Parathyroid adenoma (tissue), 2 donors: ENCODE measurements around the gene JAK2.

ENCODE experiments used
- H2AFZ ChIP-seq: fragments of 300-600 bp; sonication (generic); one replicate; pipeline ENCODE4 v1.7.0; 2017; ENCODE audit warnings: antibody characterized with exemption, mild to moderate bottlenecking
- H3K27ac ChIP-seq: fragments of 300-600 bp; sonication (generic); one replicate; pipeline ENCODE4 v1.7.0; 2017
- H3K27me3 ChIP-seq: fragments of 300-600 bp; sonication (generic); one replicate; pipeline ENCODE4 v1.7.0; 2017; ENCODE audit warnings: low read length; ENCODE audit not compliant: control insufficient read depth, insufficient read depth
- H3K36me3 ChIP-seq: fragments of 300-600 bp; sonication (generic); one replicate; pipeline ENCODE4 v1.7.0; 2017; ENCODE audit warnings: low read length; ENCODE audit not compliant: control insufficient read depth, insufficient read depth
- H3K4me1 ChIP-seq: fragments of 300-600 bp; sonication (generic); one replicate; pipeline ENCODE4 v1.7.0; 2017; ENCODE audit warnings: control low read depth
- H3K4me2 ChIP-seq: fragments of 300-600 bp; sonication (generic); one replicate; pipeline ENCODE4 v1.7.0; 2017; ENCODE audit warnings: low read length
- H3K4me3 ChIP-seq: fragments of 300-600 bp; sonication (generic); one replicate; pipeline ENCODE4 v1.7.0; 2017; ENCODE audit warnings: low read depth, low read length
- H3K79me2 ChIP-seq: fragments of 300-600 bp; sonication (generic); one replicate; pipeline ENCODE4 v1.7.0; 2017; ENCODE audit warnings: control low read depth
- H3K9ac ChIP-seq: fragments of 300-600 bp; sonication (generic); one replicate; pipeline ENCODE4 v1.7.0; 2017; ENCODE audit warnings: mild to moderate bottlenecking
- H3K9me3 ChIP-seq: fragments of 300-600 bp; sonication (generic); one replicate; pipeline ENCODE4 v1.7.0; 2017; ENCODE audit warnings: low read length; ENCODE audit not compliant: control insufficient read depth
- CTCF ChIP-seq: fragments of 300-600 bp; sonication (generic); IDR thresholded peaks from one replicate; pipeline ENCODE4 v1.7.0; 2017; ENCODE audit warnings: antibody characterized with exemption, mild to moderate bottlenecking
- donor health status: primary hyperparathyroidism.

The JAK2 gene

DNA sequence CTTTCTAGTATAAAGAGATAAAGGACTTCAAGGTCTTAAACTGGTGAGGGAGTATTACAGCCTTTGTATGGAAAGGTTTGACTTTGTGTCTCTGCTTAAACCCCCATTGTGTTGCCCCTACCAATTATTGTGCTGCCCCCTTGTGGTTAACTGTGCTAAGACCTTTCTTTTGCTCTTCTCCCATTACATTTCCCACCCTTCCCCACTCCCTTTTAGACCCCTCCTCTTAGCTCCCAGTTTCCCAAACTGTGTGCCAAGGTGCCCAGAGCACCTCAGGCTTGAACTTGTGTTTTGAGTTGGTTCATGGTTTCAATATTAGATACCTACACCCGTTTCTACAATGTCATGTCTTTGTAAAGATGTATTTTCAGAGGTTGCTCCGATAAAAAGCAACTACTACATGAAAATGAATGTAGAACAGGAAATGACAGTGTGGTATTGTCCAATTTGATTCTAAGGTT is 2.9 kb downstream of the JAK2 start:
- Histone ChIP-seq H3K79me2 (peaks cover 17% of the 10 kb centered on the region), H3K4me2 (peak overlapping the region; percentile 38), H3K27me3 (no peaks in the 10 kb centered on the region), H2AFZ (no peak overlapping the region), H3K9me3 (no peaks in the 10 kb centered on the region), H3K27ac (no peak overlapping the region), H3K4me1 (peaks cover 5% of the 10 kb centered on the region), H3K36me3 (no peaks in the 10 kb centered on the region), H3K4me3 (no peak overlapping the region), H3K9ac (no peak overlapping the region)
- TF ChIP-seq CTCF: peak; percentile 53

- no peak overlapping the region for H3K4me3 ChIP-seq
- no peaks in the 10 kb centered on the region for H3K36me3 ChIP-seq
- no peak overlapping the region for H3K27ac ChIP-seq
- no peaks in the 10 kb centered on the region for H3K27me3 ChIP-seq
- H3K9ac ChIP-seq: no peak overlapping the region
- H3K79me2 ChIP-seq: peaks cover 12% of the 10 kb centered on the region
- no peaks in the 10 kb centered on the region for H3K4me1 ChIP-seq
- H2AFZ ChIP-seq: no peak overlapping the region
- no peak for TF ChIP-seq CTCF
- H3K4me2 ChIP-seq: no peak overlapping the region
- H3K9me3 ChIP-seq: no peaks in the 10 kb centered on the region
Measured at GRCh38 chr9:4992872-4993271, 7.8 kb downstream of the JAK2 start.

DNA sequence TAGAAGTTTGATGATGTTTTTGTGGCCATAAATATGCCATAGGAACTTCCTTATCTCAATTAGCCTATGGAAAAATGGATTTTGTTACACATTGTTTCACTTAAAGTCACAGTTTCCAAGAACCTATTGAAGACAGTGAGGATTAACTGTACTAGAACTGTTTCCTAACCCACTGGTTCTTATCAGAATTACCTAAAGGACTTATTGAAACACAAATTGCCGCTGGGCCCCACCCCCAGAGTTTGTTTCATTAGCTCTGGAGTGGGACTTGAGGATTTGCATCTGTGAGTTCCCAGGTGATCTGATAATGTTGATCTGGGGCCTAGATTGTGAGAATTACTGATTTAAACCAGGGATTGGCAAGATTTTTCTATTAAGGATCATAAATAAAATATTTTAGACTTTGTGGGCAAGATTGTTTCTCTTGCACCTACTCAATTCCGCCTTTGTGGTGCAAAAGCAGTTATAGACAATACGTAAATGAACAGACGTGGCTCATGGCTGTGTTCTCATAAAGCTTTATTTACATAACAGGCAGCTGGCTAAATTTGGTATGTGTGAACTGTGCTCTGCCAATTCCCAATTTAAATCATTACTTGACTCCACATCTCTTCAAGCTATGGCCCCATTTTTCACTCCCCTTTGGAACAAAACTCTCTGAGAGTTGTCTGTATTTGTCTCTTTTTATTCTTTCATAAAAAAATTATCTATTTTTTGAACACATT is 9.3 kb downstream of the JAK2 start:
- no peaks in the 10 kb centered on the region for H3K4me1 ChIP-seq
- no peak overlapping the region for H3K27ac ChIP-seq
- H3K79me2 ChIP-seq: peaks cover 6% of the 10 kb centered on the region
- no peaks in the 10 kb centered on the region for H3K27me3 ChIP-seq
- no peak overlapping the region for H3K4me3 ChIP-seq
- H3K9ac ChIP-seq: no peak overlapping the region
- no peaks in the 10 kb centered on the region for H3K9me3 ChIP-seq
- no peak overlapping the region for H3K4me2 ChIP-seq
- no peak overlapping the region for H2AFZ ChIP-seq
- TF ChIP-seq CTCF: no peak
- H3K36me3 ChIP-seq: no peaks in the 10 kb centered on the region

DNA sequence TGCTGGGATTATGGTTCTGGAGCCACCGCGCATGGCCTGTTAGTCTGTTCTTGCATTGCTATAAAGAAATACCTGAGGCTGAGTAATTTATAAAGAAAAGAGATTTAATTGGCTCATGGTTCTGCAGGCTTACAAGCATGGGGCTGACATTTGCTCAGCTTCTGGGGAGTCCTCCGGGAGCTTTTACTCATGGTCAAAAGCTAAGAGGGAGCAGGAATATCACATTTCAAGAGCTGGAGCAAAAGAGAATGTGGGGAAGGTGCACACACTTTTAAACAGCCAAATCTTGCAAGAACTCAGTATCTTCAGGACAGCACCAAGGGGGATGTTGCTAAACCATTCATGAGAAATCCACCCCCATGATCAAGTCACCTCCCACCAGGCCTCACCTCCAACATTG is 12.1 kb downstream of the JAK2 start:
- TF ChIP-seq CTCF: no peak
- Histone ChIP-seq H3K9ac (no peak overlapping the region), H3K4me2 (no peak overlapping the region), H3K79me2 (no peaks in the 10 kb centered on the region), H3K9me3 (no peaks in the 10 kb centered on the region), H3K4me1 (no peaks in the 10 kb centered on the region), H3K36me3 (no peaks in the 10 kb centered on the region), H3K27me3 (no peaks in the 10 kb centered on the region), H3K27ac (no peak overlapping the region), H3K4me3 (no peak overlapping the region), H2AFZ (no peak overlapping the region)

DNA sequence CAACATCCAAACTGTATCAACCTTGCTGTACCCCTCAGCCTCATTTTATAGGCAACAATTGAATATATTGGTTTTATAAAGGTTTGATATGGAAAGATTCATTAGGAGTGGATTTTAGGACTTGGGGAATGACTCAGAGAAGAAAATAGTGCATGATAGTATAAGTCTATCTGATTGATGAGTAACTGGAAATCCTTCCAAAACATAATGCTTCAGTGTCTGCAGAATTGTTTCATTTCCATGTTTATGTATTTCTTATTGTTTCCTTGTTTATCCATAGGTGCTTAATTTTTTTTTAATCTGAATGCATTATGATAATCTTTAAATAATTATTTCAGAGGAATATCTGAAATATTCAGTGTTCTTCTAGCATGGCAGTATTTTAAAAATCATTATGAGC is 12.6 kb downstream of the JAK2 start:
- Histone ChIP-seq H3K27ac (no peak overlapping the region), H3K27me3 (no peaks in the 10 kb centered on the region), H3K4me2 (no peak overlapping the region), H3K4me3 (no peak overlapping the region), H3K4me1 (no peaks in the 10 kb centered on the region), H3K9me3 (no peaks in the 10 kb centered on the region), H3K9ac (no peak overlapping the region), H3K79me2 (no peaks in the 10 kb centered on the region), H2AFZ (no peak overlapping the region), H3K36me3 (no peaks in the 10 kb centered on the region)
- TF ChIP-seq CTCF: no peak
